ENCODE results near the gene HMGXB4. TPM values are rescaled to one million over a fixed set of nuclear protein-coding genes. Genes with fewer than 3 reads are reported as not detected.
A peak's percentile ranks its signal among the peaks of the same experiment; 100 is the strongest.

The HMGXB4 gene
- total RNA-seq, 2 experiments from 2014 or later, result 33.7 to 38.2 TPM

DNA sequence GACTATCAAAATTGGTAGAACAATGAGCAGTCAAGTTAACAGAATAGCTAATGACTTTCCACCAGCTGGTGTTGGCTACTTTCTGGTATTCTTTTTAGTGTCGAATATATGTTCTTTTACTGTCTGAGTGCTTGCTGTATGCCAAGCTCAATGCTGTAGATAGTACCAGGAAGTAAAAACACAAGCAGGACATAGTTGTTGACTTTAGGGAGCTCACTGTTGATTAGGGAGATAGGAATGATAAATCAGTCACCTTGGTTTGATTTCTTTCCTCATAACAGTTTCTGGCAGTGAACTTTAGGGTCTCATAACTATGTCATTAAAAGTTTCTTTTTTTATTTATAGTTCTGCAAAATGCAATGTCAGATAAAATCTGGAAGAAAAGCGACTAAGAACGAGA, 9.0 kb downstream of the HMGXB4 start:
- no peak overlapping the region for H3K4me3 Mint-ChIP-seq
- TF ChIP-seq, protein P1, sequence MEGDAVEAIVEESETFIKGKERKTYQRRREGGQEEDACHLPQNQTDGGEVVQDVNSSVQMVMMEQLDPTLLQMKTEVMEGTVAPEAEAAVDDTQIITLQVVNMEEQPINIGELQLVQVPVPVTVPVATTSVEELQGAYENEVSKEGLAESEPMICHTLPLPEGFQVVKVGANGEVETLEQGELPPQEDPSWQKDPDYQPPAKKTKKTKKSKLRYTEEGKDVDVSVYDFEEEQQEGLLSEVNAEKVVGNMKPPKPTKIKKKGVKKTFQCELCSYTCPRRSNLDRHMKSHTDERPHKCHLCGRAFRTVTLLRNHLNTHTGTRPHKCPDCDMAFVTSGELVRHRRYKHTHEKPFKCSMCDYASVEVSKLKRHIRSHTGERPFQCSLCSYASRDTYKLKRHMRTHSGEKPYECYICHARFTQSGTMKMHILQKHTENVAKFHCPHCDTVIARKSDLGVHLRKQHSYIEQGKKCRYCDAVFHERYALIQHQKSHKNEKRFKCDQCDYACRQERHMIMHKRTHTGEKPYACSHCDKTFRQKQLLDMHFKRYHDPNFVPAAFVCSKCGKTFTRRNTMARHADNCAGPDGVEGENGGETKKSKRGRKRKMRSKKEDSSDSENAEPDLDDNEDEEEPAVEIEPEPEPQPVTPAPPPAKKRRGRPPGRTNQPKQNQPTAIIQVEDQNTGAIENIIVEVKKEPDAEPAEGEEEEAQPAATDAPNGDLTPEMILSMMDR (IDR thresholded peaks at IDR 0.05), result no peak
- no peak for ATAC-seq
- intact Hi-C loops (cut with micrococcal nuclease), result no loop called here
- POLR2A ChIA-PET, result interaction anchor here (1.1 kb wide), 1 partner anchor 9 kb away, joined by 5 read pairs; the partner anchor contains the start of gene HMGXB4
- peaks cover 6% of the 10 kb centered on the region for H3K4me1 Mint-ChIP-seq (ENCODE audit: low read depth)
- H3K9me3 Mint-ChIP-seq, result no peaks in the 10 kb centered on the region
- H3K27me3 Mint-ChIP-seq, result no peaks in the 10 kb centered on the region
- CTCF ChIA-PET, result interaction anchor here (0.7 kb wide), 1 partner anchor 9 kb away, joined by 3 read pairs; the partner anchor contains the start of gene HMGXB4
- H3K36me3 Mint-ChIP-seq (ENCODE audit: low read depth), result peaks cover 57% of the 10 kb centered on the region
- H3K27ac Mint-ChIP-seq, result no peak overlapping the region
- DNase-seq, result no peak

DNA sequence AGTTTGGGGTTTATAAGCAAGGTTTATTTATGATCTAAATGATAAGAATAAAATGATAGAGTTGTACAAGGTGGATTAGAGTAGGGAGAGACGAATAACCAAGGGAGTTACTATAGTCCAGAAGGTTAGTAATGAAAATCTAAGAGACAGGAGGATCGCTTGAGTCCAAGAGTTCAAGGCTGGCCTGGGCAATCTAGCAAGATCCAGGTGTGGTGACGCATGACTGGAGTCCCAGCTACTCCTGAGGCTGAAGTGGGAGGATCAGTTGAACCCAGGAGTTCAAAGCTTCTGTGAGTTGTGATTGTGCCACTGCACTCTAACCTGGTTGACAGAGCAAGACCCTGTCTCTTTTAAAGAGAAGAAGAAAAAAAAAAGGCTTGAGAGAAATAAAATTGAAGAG, 12.3 kb downstream of the HMGXB4 start:
- no peak overlapping the region for H3K4me3 Mint-ChIP-seq
- POLR2A ChIA-PET, result interaction anchor here (1.1 to 2.5 kb wide), 2 partner anchors 11 to 30 kb away, joined by 4 to 15 read pairs; partner anchors contain the start of genes HMGXB4 and TOM1
- ATAC-seq (no peak), DNase-seq (no peak)
- TF ChIP-seq, protein P1 (IDR thresholded peaks at IDR 0.05), result no peak
- peaks cover 27% of the 10 kb centered on the region for H3K4me1 Mint-ChIP-seq (ENCODE audit: low read depth)
- H3K9me3 Mint-ChIP-seq, result no peaks in the 10 kb centered on the region
- intact Hi-C loops (cut with micrococcal nuclease), result no loop called here
- CTCF ChIA-PET, result interaction anchor here (1.7 kb wide), 1 partner anchor 12 kb away, joined by 4 read pairs; no protein-coding TSS in a partner anchor
- H3K36me3 Mint-ChIP-seq (ENCODE audit: low read depth), result peaks cover 57% of the 10 kb centered on the region
- no peaks in the 10 kb centered on the region for H3K27me3 Mint-ChIP-seq
- no peak overlapping the region for H3K27ac Mint-ChIP-seq

DNA sequence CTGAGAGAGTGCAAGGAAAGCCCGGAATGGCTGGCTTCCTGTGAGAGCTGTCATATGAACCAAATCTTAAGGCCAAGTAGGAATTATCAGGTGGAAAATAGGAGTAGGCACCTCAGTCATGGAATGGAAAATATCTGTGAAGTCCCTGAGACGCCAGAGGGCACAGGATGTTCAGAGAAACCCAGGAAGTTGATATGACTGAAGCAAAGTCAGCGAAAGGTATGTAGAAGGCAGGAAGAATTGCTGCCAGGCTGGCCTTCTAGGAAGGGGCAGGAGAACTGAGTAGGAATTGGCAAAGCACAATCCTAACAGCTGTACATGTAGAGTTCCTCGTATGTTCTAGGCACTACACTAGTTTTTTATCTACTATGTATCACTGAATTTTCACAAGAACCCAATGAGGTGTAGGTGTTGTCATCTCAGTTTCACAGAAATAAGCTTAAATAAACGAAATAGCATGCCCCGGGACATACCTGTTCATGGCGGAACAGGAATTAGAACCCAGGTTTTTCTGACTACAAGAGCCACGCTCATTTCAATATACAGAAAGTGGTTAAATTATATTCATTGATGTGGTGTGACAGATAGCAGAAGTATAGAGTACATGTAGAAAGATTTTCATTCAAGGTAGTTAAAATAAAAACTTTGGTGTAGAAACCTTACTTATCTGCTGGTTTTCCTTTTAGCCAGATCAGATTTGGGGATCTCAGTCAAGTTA, 17.0 kb downstream of the HMGXB4 start:
- Mint-ChIP-seq H3K9me3 (no peaks in the 10 kb centered on the region), H3K4me1 (ENCODE audit: low read depth) (peaks cover 29% of the 10 kb centered on the region), H3K4me3 (no peak overlapping the region), H3K36me3 (ENCODE audit: low read depth) (peaks cover 43% of the 10 kb centered on the region), H3K27me3 (no peaks in the 10 kb centered on the region), H3K27ac (peak overlapping the region; percentile 60)
- ATAC-seq, result no peak
- no peak for DNase-seq
- TF ChIP-seq, protein P1 (IDR thresholded peaks at IDR 0.05), result no peak
- CTCF ChIA-PET, result interaction anchor here (1.0 kb wide), 1 partner anchor 16 kb away, joined by 3 read pairs; no protein-coding TSS in a partner anchor
- POLR2A ChIA-PET, result interaction anchor here (1.2 to 2.8 kb wide), 2 partner anchors 17 to 26 kb away, joined by 3 to 8 read pairs; partner anchors contain the start of gene HMGXB4
- intact Hi-C loops (cut with micrococcal nuclease), result no loop called here

DNA sequence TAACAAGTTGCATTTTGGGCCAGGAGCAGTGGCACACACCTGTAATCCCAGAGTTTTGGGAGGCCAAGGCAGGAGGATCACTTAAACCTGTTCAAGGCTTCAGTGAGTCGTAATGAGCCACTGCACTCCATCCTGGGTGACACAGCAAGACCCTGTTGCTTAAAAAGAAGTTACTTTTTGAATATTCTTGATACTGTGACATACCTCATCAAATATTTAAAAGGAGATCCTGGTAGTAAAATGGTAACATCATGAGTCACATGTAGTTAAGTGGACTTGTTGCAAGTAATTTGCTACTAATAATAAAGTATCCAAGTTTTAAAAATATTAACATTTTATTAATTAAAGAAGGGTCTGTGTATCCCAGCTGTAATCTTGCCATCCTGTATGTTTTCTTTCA, 18.3 kb downstream of the HMGXB4 start:
- H3K4me3 Mint-ChIP-seq, result no peak overlapping the region
- H3K36me3 Mint-ChIP-seq (ENCODE audit: low read depth), result peaks cover 43% of the 10 kb centered on the region
- no peaks in the 10 kb centered on the region for H3K27me3 Mint-ChIP-seq
- CTCF ChIA-PET, result no interaction called here
- intact Hi-C loops (cut with micrococcal nuclease), result no loop called here
- POLR2A ChIA-PET, result no interaction called here
- TF ChIP-seq, protein P1 (IDR thresholded peaks at IDR 0.05), result no peak
- no peaks in the 10 kb centered on the region for H3K9me3 Mint-ChIP-seq
- peaks cover 31% of the 10 kb centered on the region for H3K4me1 Mint-ChIP-seq (ENCODE audit: low read depth)
- no peak for DNase-seq
- no peak for ATAC-seq
- no peak overlapping the region for H3K27ac Mint-ChIP-seq

DNA sequence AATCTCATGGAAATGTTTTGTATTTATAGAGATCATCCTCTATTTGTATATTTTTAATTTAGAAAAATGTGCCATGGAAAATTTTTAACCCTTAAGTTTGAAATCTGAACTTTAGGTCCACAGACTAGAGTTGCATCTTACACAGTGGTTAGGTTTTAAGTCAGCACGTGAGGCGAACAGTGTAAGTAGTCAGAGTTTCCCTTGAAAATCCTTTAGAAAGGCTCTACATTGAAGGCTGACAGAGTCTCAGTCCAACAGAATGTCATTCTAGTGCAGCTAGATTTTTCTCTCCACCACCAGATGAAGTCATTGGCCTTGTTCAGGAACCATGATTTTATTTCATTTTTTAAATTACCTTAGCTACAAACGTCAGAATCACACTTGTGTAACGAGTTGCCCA, 18.7 kb downstream of the HMGXB4 start:
- intact Hi-C loops (cut with micrococcal nuclease), result no loop called here
- CTCF ChIA-PET, result no interaction called here
- TF ChIP-seq, protein P1 (IDR thresholded peaks at IDR 0.05), result no peak
- peaks cover 44% of the 10 kb centered on the region for H3K36me3 Mint-ChIP-seq (ENCODE audit: low read depth)
- H3K4me1 Mint-ChIP-seq (ENCODE audit: low read depth), result peaks cover 32% of the 10 kb centered on the region
- no peak for DNase-seq
- H3K9me3 Mint-ChIP-seq, result no peaks in the 10 kb centered on the region
- no peak for ATAC-seq
- POLR2A ChIA-PET, result interaction anchor here (1.6 kb wide), 1 partner anchor 18 kb away, joined by 5 read pairs; no protein-coding TSS in a partner anchor
- H3K4me3 Mint-ChIP-seq, result no peak overlapping the region
- no peak overlapping the region for H3K27ac Mint-ChIP-seq
- H3K27me3 Mint-ChIP-seq, result no peaks in the 10 kb centered on the region
